Measurements from ENCODE around the gene XRCC4. TPM values are rescaled to one million over a fixed set of nuclear protein-coding genes. Genes with fewer than 3 reads are reported as not detected.

XRCC4 gene
- total RNA-seq, 2 donors from 2014 or later: 10.6 to 17.3 TPM

- peaks cover 10% of the 10 kb centered on the region for H3K9me3 Mint-ChIP-seq
- no peaks in the 10 kb centered on the region for H3K36me3 ChIP-seq (ENCODE audit: control insufficient read depth, insufficient read depth, low read length)
- no peaks in the 10 kb centered on the region for H3K27me3 Mint-ChIP-seq (ENCODE audit: insufficient read depth)
- TF ChIP-seq, protein P1, sequence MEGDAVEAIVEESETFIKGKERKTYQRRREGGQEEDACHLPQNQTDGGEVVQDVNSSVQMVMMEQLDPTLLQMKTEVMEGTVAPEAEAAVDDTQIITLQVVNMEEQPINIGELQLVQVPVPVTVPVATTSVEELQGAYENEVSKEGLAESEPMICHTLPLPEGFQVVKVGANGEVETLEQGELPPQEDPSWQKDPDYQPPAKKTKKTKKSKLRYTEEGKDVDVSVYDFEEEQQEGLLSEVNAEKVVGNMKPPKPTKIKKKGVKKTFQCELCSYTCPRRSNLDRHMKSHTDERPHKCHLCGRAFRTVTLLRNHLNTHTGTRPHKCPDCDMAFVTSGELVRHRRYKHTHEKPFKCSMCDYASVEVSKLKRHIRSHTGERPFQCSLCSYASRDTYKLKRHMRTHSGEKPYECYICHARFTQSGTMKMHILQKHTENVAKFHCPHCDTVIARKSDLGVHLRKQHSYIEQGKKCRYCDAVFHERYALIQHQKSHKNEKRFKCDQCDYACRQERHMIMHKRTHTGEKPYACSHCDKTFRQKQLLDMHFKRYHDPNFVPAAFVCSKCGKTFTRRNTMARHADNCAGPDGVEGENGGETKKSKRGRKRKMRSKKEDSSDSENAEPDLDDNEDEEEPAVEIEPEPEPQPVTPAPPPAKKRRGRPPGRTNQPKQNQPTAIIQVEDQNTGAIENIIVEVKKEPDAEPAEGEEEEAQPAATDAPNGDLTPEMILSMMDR (conservative IDR thresholded peaks at IDR 0.05): no peak
- H3K4me3 Mint-ChIP-seq: no peak overlapping the region
- H3K27me3 ChIP-seq (ENCODE audit: control insufficient read depth, insufficient read depth, low read length, poor library complexity, severe bottlenecking): no peaks in the 10 kb centered on the region
- no peak overlapping the region for H3K9ac ChIP-seq (ENCODE audit: extremely low read depth, low read length, poor library complexity, severe bottlenecking)
- WGBS, 2 experiments (ENCODE audit: insufficient coverage in 1 of 2, insufficient read length in 1 of 2): 86 to 95% methylated on average over 2 of the region's 2 CpGs
- H3K4me3 ChIP-seq (ENCODE audit: low read length): no peak overlapping the region
- no peaks in the 10 kb centered on the region for H3K4me1 Mint-ChIP-seq
- H3K27ac ChIP-seq (ENCODE audit: low read depth, low read length): no peak overlapping the region
- H3K9me3 ChIP-seq (ENCODE audit: control insufficient read depth, low read length): no peaks in the 10 kb centered on the region
- H3K27ac Mint-ChIP-seq: no peak overlapping the region
- H3K4me1 ChIP-seq (ENCODE audit: control insufficient read depth, insufficient read depth, low read length): no peaks in the 10 kb centered on the region
- H3K36me3 Mint-ChIP-seq (ENCODE audit: low read depth): peaks cover 4% of the 10 kb centered on the region
- no peak for DNase-seq
Observed at GRCh38 chr5:83313436-83313835, 236.1 kb downstream of the XRCC4 start.

- Mint-ChIP-seq H3K4me3 (no peak overlapping the region), H3K9me3 (no peaks in the 10 kb centered on the region), H3K36me3 (ENCODE audit: low read depth) (no peaks in the 10 kb centered on the region), H3K27ac (no peak overlapping the region), H3K4me1 (no peaks in the 10 kb centered on the region), H3K27me3 (ENCODE audit: insufficient read depth) (no peaks in the 10 kb centered on the region)
- Histone ChIP-seq H3K9me3 (ENCODE audit: control insufficient read depth, low read length) (no peaks in the 10 kb centered on the region), H3K9ac (ENCODE audit: extremely low read depth, low read length, poor library complexity, severe bottlenecking) (no peak overlapping the region), H3K36me3 (ENCODE audit: control insufficient read depth, insufficient read depth, low read length) (no peaks in the 10 kb centered on the region), H3K27ac (ENCODE audit: low read depth, low read length) (no peak overlapping the region), H3K4me3 (ENCODE audit: low read length) (no peak overlapping the region), H3K27me3 (ENCODE audit: control insufficient read depth, insufficient read depth, low read length, poor library complexity, severe bottlenecking) (no peaks in the 10 kb centered on the region), H3K4me1 (ENCODE audit: control insufficient read depth, insufficient read depth, low read length) (no peaks in the 10 kb centered on the region)
- TF ChIP-seq, protein P1 (conservative IDR thresholded peaks at IDR 0.05): no peak
- no peak for DNase-seq
Observed at GRCh38 chr5:83321483-83322055, 244.2 kb downstream of the XRCC4 start.

DNA sequence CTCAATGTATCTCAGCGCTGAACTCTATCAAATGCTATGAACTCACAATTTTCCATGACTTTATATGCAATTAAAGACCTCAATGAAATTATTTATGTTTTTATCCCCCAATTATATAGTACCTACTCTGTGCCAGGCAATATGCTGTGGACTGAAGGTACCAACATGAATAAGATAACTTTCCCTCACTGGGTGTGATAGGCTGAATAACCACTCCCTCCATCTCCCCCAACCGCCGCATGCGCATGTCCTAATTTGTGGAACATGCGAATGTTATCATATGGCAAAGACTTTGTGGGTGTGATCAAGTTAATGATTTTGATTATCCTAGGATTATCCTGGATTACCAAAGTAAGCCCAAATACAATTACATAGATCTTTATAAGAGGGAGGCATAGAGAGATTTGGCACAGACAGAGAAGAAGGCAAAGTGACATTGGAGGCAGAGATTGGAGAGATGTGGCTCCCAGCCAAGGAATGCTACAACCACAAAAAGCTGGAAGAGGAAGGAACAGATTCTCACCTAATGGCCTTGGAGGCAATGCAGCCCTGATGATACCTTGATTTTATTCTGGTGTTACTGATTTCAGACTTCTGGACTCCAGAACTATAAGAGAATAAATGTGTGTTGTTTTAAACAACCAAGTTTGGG lies 245.1 kb downstream of the XRCC4 start:
- no peak overlapping the region for H3K27ac Mint-ChIP-seq
- no peaks in the 10 kb centered on the region for H3K27me3 ChIP-seq (ENCODE audit: control insufficient read depth, insufficient read depth, low read length, poor library complexity, severe bottlenecking)
- H3K4me1 ChIP-seq (ENCODE audit: control insufficient read depth, insufficient read depth, low read length): no peaks in the 10 kb centered on the region
- no peaks in the 10 kb centered on the region for H3K9me3 Mint-ChIP-seq
- TF ChIP-seq, protein P1 (conservative IDR thresholded peaks at IDR 0.05): no peak
- H3K4me1 Mint-ChIP-seq: no peaks in the 10 kb centered on the region
- no peak overlapping the region for H3K9ac ChIP-seq (ENCODE audit: extremely low read depth, low read length, poor library complexity, severe bottlenecking)
- no peak for DNase-seq
- WGBS, 2 experiments (ENCODE audit: insufficient coverage in 1 of 2, insufficient read length in 1 of 2): 97 to 100% methylated on average over 1 to 5 of the region's 5 CpGs
- no peaks in the 10 kb centered on the region for H3K9me3 ChIP-seq (ENCODE audit: control insufficient read depth, low read length)
- H3K36me3 ChIP-seq (ENCODE audit: control insufficient read depth, insufficient read depth, low read length): no peaks in the 10 kb centered on the region
- no peaks in the 10 kb centered on the region for H3K36me3 Mint-ChIP-seq (ENCODE audit: low read depth)
- no peak overlapping the region for H3K4me3 ChIP-seq (ENCODE audit: low read length)
- H3K27ac ChIP-seq (ENCODE audit: low read depth, low read length): no peak overlapping the region
- H3K27me3 Mint-ChIP-seq (ENCODE audit: insufficient read depth): no peaks in the 10 kb centered on the region
- no peak overlapping the region for H3K4me3 Mint-ChIP-seq

All from endodermal cell (in vitro differentiated cells).